Mesothelial cell of epicardium (in vitro differentiated cells): Measurements from ENCODE around the gene BCAN. TPM values are rescaled to one million over a fixed set of nuclear protein-coding genes. Genes with fewer than 3 reads are reported as not detected.
A peak's percentile ranks its signal among the peaks of the same experiment; 100 is the strongest.

Experiments used
- DNase-seq, 2 experiments: peaks; one replicate each; pipeline ENCODE4 v3.0.0; 2021; ENCODE audit warnings: low spot score in 2 of 2; ENCODE audit not compliant: unreplicated experiment in 2 of 2
- H3K27ac Mint-ChIP-seq: 2 replicates; pipeline ENCODE4 v1.8.0; 2021; ENCODE audit warnings: mixed read lengths
- H3K27me3 Mint-ChIP-seq: 2 replicates; pipeline ENCODE4 v1.8.0; 2021; ENCODE audit warnings: low read depth, mixed read lengths
- H3K36me3 Mint-ChIP-seq: 2 replicates; pipeline ENCODE4 v1.8.0; 2021; ENCODE audit warnings: mixed read lengths
- H3K4me1 Mint-ChIP-seq: 2 replicates; pipeline ENCODE4 v1.8.0; 2021; ENCODE audit warnings: mixed read lengths
- H3K4me3 Mint-ChIP-seq: 2 replicates; pipeline ENCODE4 v1.8.0; 2021; ENCODE audit warnings: mild to moderate bottlenecking, moderate library complexity, mixed read lengths
- H3K9me3 Mint-ChIP-seq: 2 replicates; pipeline ENCODE4 v1.8.0; 2021; ENCODE audit warnings: mixed read lengths
- CTCF ChIP-seq: fragments of 200-600 bp; sonication (generic); IDR thresholded peaks from one replicate; pipeline ENCODE4 v1.5.0; 2021; ENCODE audit warnings: antibody characterized with exemption; ENCODE audit not compliant: unreplicated experiment
- total RNA-seq: library from RNA; stranded (reverse); gene quantifications from 3 replicates; pipeline ENCODE4 v1.2.1, GENCODE V29; 2021

BCAN gene
- total RNA-seq = 0.54 to 0.85 TPM (median 0.78 TPM) in 3 replicates

- peaks cover 90% of the 10 kb centered on the region for H3K27me3 Mint-ChIP-seq
- no peak for DNase-seq
- no peak for TF ChIP-seq CTCF
These were observed at the start of gene BCAN for GRCh38 chr1:156641761-156642264. Gene BCAN, plus strand, starts transcription at chr1:156642117. Its CDS starts 3,938 bp downstream, at chr1:156646055.

GRCh38 chr1:156592158-156592909, 49.6 kb upstream of the BCAN start:
- Mint-ChIP-seq H3K27me3 (no peaks in the 10 kb centered on the region), H3K4me1 (peaks cover 24% of the 10 kb centered on the region), H3K4me3 (peak overlapping the region; percentile 86), H3K9me3 (no peaks in the 10 kb centered on the region), H3K27ac (peak overlapping the region; percentile 77), H3K36me3 (peaks cover 14% of the 10 kb centered on the region)
- no peak for TF ChIP-seq CTCF
- no peak for DNase-seq

More at GRCh38 chr1:156641761-156642264, at the start of gene BCAN:
- H3K27ac Mint-ChIP-seq = no peak within 1 kb of the TSS
- no peaks in the 10 kb centered on the region for H3K9me3 Mint-ChIP-seq
- peaks cover 18% of the 10 kb centered on the region for H3K4me1 Mint-ChIP-seq
- H3K4me3 Mint-ChIP-seq = peak within 1 kb of the TSS; percentile 65
- H3K36me3 Mint-ChIP-seq = no peaks in the 10 kb centered on the region

- peaks cover 15% of the 10 kb centered on the region for H3K36me3 Mint-ChIP-seq
- no peaks in the 10 kb centered on the region for H3K9me3 Mint-ChIP-seq
- peak overlapping the region; percentile 86 for H3K4me3 Mint-ChIP-seq
- H3K27me3 Mint-ChIP-seq = no peaks in the 10 kb centered on the region
- peaks cover 24% of the 10 kb centered on the region for H3K4me1 Mint-ChIP-seq
- TF ChIP-seq CTCF = no peak
- H3K27ac Mint-ChIP-seq = peak overlapping the region; percentile 77
- DNase-seq = no peak
These were observed 48.8 kb upstream of the BCAN start for GRCh38 chr1:156592910-156593660.

GRCh38 chr1:156593661-156593989, 48.3 kb upstream of the BCAN start:
- H3K27me3 Mint-ChIP-seq = no peaks in the 10 kb centered on the region
- no peaks in the 10 kb centered on the region for H3K9me3 Mint-ChIP-seq
- H3K36me3 Mint-ChIP-seq = peaks cover 19% of the 10 kb centered on the region
- H3K27ac Mint-ChIP-seq = no peak overlapping the region
- TF ChIP-seq CTCF = no peak
- DNase-seq = no peak
- H3K4me1 Mint-ChIP-seq = peaks cover 24% of the 10 kb centered on the region
- no peak overlapping the region for H3K4me3 Mint-ChIP-seq

- Mint-ChIP-seq H3K9me3 (no peaks in the 10 kb centered on the region), H3K4me1 (peaks cover 24% of the 10 kb centered on the region), H3K4me3 (no peak overlapping the region), H3K36me3 (peaks cover 19% of the 10 kb centered on the region), H3K27ac (peak overlapping the region; percentile 53), H3K27me3 (no peaks in the 10 kb centered on the region)
- no peak for TF ChIP-seq CTCF
- DNase-seq = no peak
These were observed 47.7 kb upstream of the BCAN start for GRCh38 chr1:156594190-156594589.
